HG03469 (cell line): ENCODE measurements around the gene TTC9C.
A peak's percentile ranks its signal among the peaks of the same experiment; 100 is the strongest.
"Not testable (repeated sequence)": the region's sequence is repeated elsewhere in the genome, so short reads cannot be mapped to it uniquely, and the experiment has no call there.

ENCODE experiments used
- ATAC-seq: cut with Tn5 transposase; IDR thresholded peaks from one replicate; pipeline ENCODE4 v1.9.1; 2021; ENCODE audit warnings: mild to moderate bottlenecking, moderate library complexity, moderate number of reproducible peaks; ENCODE audit not compliant: unreplicated experiment

The TTC9C gene

DNA sequence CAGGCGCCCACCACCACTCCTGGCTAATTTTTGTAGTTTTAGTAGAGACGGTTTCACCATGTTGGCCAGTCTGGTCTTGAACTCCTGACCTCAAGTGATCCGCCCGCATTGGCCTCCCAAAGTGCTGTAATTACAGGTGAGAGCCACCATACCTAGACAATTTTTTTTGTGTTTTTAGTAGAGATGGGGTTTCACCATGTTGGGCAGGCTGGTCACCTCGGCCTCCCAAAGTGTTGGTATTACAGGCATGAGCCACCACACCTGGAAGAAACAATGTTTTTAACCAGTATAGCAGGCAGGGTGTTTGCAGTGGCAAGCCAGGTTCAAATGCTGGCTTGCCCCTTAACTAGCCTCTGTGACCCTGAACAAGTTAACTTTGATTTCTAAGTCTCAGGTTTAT is 21.6 kb downstream of the TTC9C start:
- not testable (repeated sequence) for ATAC-seq

DNA sequence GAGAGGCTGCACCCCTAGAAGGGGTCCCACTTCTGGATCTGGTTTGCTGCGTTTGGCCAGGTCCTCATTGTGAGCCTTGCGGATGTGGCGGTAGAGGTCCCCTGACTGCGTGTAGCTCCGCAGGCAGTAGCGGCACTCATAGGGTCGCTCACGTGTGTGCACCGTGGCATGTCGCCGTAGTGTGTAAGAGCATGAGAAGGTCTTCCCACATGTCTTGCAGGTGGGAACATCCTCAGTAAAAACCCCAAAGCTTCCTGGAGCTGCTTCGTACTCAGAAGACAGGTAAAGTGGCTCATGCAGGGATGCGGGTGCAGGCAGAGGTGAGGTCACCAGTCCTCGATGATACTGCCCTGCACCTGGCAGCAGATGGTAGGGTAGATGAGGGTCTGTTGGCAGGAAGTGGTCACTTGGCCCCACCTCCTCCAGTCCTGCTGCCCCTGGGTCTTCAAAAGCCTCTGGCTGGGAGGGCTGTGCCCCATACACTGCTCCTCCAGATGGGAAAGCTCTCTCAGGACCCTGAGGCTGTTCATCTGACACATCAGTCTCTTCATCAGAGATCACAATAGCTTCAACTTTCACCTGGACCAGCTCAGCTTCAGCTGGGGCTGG is 24.0 kb downstream of the TTC9C start:
- no peak for ATAC-seq

DNA sequence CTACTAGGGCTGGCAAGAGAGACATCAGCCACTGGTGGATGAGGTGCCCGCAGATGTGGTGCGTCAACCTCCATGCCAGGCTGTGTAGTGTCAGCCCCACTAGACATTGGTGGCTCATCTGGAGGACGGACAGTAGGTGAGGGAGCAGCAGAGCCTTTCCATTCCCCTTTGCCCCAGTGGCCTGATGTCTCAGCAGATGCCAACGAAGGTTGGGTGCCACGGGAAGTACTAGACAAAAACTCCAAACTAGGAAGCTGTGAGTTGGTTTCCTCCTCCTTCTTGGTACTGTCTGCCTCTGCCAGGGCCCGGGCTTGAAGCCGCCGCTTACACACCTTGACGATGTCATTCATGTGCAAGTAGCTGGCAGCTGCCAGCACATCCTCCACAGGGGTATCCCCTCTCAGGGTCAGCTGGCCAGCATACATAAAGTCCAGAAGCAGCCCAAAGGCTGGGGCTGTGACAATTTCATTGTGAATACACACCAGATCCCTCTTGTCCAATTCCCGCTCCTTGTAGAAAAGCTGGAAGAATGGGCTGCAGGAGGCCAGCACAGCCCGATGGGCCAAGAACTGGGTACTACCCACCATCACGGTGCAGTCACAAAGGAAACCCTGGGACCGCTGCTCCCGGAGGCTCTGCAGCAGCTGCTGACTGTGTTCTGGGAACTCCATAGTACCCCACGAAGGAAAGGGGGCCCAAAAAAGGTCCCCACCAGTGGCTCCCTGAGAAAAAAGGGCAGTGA is 24.9 kb downstream of the TTC9C start:
- no peak for ATAC-seq

DNA sequence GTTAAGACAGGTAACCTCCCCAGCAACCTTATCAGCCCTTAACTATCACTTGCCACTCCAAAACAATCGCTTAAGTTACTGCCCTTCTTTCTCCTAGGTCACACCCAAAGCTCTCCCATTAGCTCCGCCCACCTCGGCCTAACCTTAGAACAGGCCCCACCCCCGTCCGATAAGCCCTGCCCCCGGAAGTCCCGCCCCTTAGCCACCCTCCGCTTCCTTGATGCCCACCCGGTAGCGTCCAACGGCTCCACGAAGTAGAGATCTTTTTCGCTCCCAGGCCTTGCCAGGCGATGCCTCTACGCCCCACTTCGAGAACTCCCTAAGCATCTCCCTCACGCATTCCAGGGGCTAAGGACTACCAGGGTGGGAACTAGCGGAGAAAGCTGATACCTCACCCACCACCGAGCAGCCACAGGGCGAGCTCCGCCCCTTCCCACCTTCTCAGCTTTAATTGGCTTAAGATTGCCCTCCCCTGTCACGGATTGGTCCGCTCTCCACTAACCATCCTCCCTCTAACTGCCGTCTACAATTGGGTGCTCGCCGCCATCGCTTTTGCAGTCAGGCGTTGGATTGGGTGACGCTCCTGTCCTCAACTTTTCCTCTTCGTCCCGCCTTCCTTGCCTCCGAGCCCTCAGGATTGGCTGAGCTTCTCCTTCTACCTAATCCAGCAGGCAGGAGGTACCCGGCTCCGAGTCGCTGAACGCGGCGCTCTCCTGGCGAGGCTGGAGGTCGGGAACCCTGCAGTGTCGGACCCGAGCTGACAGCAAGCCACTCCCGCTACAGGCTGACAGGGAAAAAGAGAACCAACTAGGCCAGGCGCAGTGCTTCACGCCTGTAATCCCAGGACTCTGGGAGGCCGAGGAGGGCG is 25.7 kb downstream of the TTC9C start, which contains the start of gene ZBTB3:
TSS of gene ZBTB3 (minus strand) at position 425 of the 868 bp plus-strand sequence. CDS start 496 bp downstream, outside the sequence.
- peak; percentile 87 for ATAC-seq

DNA sequence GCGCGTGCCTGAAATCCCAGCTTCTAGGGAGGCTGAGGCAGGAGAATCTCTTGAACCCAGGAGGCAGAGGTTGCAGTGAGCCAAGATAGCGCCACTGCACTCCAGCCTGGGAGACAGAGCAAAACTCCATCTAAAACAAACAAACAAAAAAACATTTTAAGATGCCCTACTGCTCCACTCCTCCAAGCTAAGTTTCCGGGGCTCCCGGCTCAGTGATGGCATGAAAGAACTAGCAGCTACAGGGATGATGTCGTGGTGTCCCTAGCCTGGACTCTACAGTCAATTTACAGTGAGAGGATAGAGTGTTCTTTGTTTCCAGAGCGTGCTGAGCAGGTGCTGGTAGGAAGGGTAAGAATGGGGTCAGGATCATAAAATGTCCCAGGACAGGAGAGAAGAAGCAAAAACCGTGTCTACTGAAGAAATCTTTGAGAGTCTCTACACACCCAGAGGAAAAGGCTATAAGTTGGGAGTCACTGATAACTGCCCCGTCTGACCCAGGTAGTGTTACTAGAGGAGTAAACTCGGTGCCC is 26.9 kb downstream of the TTC9C start:
- ATAC-seq, result no peak

DNA sequence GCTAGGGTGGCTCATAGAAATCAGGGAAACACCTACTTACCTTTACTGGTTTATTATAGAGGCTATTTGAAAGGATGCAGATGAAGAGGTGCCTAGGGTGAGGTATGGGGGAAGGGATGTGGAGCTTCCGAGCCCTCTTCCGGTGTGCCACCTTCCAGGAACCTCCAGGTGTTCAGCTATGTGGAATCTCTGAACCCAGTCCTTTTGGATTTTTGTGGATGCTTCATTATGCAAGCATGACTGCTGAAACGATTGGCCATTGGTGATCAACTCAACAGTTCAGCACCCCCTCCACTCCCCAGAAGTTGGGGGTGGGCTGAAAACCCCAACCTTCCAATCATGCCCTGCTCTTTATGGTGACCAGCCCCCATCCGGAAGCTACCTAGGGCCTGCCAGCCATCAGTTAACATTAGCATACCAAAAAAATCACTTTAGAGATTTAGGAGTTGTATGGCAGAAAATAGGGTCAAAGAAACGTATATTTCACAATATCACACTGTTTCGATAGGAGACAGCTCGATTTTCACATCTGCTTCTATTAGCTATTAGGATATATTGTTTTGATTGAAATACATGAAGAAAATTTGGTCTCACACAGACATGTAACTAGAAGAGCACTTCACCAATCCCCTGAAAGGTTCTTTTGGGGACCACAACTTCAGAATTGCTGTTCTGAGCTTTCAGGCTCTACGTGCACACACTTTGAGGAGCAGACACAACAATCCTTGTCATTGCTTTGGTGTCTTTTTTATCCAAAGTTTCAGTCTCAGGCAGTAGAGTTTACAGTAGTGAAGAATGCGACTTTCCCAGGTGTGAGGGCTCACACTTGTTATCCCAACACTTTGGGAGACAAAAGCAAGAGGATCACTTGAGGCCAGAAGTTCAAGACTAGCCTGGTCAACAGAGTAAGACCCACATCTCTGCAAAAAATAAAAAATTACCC is 29.8 kb downstream of the TTC9C start:
- no peak for ATAC-seq

DNA sequence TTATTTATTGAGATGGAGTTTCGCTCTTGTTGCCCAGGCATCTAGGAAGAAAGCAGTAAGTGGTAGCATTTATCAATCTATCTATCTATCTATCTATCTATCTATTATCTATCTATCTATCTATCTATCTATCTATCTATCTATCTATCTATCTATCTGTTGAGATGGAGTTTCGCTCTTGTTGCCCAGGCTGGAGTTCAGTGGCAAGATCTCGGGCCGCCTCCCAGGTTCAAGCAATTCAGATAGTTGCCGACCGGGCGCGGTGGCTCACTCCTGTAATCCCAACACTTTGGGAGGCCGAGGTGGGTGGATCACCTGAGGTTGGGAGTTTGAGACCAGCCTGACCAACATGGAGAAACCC is 32.6 kb downstream of the TTC9C start:
- ATAC-seq, result not testable (repeated sequence)

DNA sequence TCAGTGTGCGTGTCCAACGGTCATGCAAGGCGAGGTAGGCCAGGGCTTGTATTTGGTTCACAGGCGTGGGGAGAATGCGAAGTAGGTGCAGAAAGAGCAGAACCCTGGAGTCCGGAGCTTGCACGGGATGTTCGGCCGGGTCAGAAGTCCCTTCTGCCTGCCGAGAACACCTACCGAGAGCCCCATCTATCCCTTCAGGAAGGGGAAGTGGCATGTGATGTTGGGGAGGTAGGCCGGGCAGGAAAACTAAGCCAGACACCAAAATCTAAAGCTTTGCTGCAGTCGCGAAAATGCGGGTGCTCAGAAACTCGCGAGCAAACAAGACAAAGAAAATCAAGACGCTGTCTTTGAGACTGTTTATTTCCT is 42.5 kb downstream of the TTC9C start:
- no peak for ATAC-seq

DNA sequence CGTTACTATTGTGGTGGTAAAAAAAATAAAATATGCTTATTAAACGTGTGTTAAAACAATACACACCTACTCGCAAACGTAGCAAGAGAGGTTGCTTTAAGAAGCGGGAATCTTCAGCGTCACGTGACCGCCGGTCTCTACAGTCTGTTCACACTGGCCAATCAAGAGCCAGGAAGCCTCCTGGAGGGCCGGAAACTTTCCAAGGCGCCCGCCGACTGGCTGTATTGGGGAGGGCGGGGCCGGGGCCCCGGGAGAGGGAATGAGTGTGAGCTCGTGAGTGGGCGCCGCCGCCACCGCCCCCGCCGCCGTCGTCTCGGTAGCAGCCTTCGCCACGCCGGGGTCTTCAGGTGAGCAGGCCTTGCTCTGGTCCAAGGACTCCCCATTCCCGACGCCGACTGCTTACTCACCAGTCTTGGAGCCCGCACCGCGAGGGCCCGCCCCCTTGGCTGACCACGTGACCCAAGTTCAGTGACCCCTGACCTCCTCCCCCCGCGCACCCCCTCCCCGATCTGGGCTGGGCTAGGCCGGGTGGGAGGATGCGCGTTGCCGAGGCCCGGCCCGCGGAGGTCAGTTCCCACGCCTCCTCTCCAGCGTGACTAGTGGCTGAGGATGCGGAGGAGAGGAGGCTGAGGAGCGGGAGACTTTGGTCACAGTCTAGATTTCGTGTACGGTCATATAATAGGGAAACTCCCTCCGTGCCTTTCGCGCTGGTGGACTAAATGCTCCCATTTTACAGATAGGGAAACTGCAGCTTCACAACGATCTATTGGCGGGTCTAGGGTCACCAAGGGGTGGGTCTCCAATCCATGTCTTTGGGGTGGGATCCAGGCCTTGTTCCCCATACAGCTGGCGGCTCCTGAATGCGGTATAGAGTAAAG is 43.1 kb downstream of the TTC9C start, which contains the start of gene TAF6L:
TSS of gene TAF6L (plus strand) at position 253 of the 878 bp plus-strand sequence. CDS start 4,388 bp downstream, outside the sequence.
- peak; percentile 54 for ATAC-seq

DNA sequence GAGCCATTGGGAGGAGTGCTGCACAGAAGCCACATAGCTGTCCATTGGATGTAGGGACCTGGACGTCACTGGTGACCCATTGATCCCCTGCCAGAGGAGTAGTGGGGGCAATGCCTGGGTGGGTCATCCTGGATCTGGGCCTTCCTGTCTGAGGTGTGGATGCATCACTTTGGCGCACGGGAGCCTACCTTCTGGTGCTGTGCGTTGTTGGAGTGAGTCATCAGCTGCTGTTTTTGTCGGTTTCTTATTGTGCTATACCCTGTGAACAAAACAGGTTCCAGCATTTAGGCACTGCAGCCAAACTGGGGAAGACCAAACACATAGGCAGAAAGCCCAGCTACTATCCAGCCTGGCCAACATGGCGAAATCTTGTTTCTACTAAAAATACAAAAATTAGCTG is 46.1 kb downstream of the TTC9C start:
- no peak for ATAC-seq

DNA sequence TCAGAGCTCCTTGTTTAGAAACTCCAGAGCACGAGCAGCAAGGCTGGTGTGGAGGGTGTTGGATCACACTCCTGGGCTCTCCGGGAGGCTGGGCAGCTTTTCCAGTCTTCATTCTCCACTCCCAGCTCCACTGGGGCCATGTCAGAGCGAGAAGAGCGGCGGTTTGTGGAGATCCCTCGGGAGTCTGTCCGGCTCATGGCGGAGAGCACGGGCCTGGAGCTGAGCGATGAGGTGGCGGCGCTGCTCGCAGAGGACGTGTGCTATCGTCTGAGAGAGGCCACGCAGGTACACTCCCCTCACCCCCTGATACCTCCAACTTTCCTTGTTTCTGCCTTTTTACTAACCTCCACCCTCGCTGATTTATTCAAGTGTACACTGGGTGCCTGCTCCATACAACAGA is 47.4 kb downstream of the TTC9C start:
- no peak for ATAC-seq

DNA sequence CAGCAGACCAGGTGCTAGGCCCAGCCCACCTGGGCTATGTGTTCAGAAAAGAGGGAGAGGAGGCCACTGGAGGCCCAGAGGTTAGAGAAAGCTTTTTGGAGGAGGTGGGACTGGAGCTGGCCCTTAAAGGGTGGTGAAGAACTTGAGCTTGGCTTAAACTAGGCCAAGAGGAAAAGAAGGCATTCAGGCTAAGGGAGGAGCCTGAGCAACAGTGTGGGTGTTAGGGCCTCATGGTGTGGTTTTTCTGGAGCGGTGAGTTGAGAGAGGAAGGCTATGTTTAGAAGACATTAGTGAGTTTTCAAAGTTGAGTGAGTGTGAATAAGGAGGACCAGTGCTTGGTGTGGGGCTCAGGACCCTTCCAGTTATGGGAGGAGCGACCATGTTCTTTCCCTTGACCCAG is 49.1 kb downstream of the TTC9C start:
- no peak for ATAC-seq

DNA sequence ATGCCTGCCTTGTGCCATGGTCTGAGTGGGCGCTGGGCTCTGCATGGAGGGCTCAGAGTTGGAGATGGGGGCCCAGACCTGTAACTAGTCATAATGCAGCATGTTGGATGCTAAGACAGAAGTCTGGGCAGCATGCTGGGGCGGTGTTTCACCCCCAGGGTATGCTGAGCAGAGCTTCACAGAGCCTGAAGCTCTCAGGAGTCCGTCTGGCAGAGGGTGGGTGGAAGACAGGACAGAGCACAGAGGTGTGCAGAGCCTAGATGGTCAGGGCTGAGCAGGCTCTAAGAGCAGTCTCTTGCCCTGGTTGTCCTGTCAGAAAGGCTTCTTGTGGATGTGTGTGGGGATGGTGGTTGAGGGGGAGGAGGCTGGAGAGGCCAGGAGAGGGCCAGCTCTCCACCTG is 50.2 kb downstream of the TTC9C start:
- no peak for ATAC-seq

DNA sequence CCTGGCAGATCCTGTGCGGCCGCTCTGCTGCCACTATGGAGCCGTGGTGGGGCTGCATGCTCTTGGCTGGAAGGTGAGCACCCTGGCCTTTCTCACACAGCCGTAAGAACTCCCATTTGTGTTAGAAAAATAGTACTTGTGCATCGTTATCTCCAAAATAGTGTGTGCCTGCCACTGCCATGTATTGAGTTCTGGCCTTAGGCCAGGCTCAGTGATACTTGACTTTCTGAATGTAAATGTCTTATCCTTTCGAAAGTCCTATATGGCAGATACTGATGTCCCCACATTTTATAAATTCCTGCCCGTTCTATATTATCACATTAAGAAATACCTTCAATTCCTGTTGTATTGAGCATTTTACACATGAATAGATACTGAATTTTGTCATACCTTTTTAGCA is 54.5 kb downstream of the TTC9C start:
- ATAC-seq, result no peak

DNA sequence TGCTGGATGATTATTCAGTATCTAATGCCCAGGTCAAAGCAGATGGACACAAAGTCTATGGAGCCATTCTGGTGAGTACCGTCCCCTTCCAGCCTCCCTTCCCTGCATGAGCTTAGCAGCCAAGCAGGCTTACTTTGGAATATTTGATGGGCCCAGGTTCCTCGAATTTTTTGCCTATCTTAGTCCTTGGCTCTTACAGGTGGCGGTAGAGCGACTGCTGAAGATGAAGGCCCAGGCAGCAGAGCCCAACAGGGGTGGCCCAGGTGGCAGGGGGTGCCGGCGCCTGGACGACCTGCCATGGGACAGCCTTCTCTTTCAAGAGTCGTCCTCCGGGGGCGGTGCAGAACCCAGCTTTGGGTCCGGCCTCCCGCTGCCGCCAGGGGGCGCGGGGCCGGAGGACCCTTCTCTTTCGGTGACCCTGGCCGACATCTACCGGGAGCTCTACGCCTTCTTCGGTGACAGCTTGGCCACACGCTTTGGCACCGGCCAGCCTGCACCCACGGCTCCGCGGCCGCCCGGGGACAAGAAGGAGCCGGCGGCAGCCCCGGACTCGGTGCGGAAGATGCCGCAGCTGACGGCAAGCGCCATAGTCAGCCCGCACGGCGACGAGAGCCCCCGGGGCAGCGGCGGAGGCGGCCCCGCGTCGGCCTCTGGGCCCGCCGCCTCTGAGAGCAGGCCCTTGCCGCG is 58.2 kb downstream of the TTC9C start:
- ATAC-seq, result peak; percentile 37

DNA sequence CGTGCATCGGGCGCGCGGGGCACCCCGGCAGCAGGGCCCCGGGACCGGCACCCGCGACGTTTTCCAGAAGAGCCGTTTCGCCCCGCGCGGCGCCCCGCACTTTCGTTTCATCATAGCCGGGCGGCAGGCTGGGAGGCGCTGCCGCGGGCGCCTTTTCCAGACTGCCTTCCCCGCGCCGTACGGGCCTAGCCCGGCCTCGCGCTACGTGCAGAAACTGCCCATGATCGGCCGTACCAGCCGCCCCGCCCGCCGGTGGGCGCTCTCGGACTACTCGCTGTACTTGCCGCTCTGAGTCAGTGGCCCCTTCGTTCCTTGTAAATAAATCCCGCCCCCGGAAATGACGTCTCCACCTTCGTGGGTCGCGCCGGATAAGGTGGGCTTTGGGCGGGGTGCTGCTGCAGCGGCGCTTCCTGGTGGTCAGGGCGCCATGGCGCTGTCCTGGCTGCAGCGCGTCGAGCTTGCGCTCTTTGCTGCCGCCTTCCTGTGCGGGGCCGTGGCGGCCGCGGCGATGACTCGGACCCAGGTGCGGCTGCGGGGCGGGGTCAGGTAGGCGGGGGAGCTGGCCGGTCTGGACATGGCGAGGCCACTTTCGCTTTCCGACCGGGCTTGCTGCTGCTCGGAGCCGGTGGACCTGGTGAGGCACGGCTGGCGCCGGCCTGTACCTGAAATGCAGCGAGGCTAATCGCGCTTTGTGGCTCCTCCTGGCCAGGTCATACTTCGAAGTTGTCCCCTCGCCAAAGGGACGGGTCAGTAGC is 58.9 kb downstream of the TTC9C start, which contains the start of gene TMEM179B:
TSS of gene TMEM179B (plus strand) at position 398 of the 755 bp plus-strand sequence. CDS start at position 428, 30 bp downstream.
- peak; percentile 29 for ATAC-seq
